Ectodermal cell (in vitro differentiated cells): ENCODE results near the gene HIPK2.

Source experiments
- H3K27ac ChIP-seq: 2 replicates; pipeline ENCODE4 v1.7.0; 2013; ENCODE audit warnings: mild to moderate bottlenecking, low read depth, low read length; ENCODE audit not compliant: insufficient read depth, poor library complexity, severe bottlenecking
- H3K27me3 ChIP-seq: 2 replicates; pipeline ENCODE4 v1.7.0; 2013; ENCODE audit warnings: mild to moderate bottlenecking, low read length; ENCODE audit not compliant: insufficient read depth, control insufficient read depth, poor library complexity, severe bottlenecking
- H3K36me3 ChIP-seq: one replicate; pipeline ENCODE4 v1.7.0; 2013; ENCODE audit warnings: low read length; ENCODE audit not compliant: control insufficient read depth, insufficient read depth
- H3K4me1 ChIP-seq: one replicate; pipeline ENCODE4 v1.7.0; 2013; ENCODE audit warnings: low read length; ENCODE audit not compliant: control insufficient read depth, insufficient read depth
- H3K4me3 ChIP-seq: 2 replicates; pipeline ENCODE4 v1.7.0; 2013; ENCODE audit warnings: low read depth, low read length, control low read depth; ENCODE audit not compliant: insufficient read depth
- H3K9me3 ChIP-seq: 2 replicates; pipeline ENCODE4 v1.7.0; 2013; ENCODE audit warnings: mild to moderate bottlenecking, low read length, moderate library complexity; ENCODE audit not compliant: control insufficient read depth
- WGBS, 2 experiments: methylation state at CpG; one replicate each; pipeline ENCODE4 v1.1.7; 2013; ENCODE audit warnings: missing lambda C conversion rate in 2 of 2; 5-methylcytosine and 5-hydroxymethylcytosine counted together

The HIPK2 gene

DNA sequence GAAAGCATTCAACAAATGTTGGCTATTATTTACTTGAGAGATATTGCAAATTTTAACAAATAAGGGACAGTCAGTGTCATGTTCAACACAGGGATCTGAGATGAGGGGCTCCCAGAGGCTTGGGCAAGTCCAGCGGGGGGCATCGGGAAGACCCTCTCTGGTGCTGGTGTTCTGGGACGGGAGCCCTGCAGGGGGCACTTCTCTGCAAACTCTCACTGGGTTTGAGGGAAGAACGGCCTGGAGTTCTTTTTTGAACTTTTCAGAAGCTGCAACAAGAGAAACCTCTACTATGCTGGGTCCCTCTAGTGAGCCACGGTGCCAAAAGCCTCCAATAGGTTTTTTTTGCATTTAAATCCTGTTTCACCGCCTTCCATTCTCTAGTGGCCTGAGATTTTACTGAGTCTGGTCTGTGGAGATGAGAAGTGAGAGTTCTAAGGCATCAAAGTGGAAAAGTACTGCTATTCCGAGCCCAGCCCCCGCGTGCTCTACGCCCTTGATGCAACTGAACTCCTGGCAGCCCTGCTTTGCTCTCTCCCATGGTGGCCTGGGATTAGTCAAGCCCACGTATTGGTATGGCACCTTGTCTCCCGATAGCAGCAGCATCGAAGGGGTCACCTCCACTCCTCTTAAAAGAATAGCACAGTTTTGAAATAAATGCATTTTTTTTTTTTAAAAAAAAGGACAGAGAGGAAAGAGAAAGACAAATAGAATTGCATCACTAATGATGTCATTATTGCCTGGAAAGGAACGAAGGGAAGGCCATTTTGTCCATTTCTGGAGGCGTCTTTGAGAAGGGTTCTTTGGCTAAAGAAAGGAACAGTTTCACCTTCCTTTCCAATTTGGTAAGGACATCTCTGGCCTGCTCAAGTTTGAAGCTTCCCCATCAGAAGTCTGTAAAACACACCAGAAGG lies 210.8 kb downstream of the HIPK2 start:
- 77 to 78% methylated on average over 14 to 15 of the region's 15 CpGs for WGBS, 2 experiments

GRCh38 chr7:139566075-139566474 lies 211.7 kb downstream of the HIPK2 start:
- 93 to 97% methylated on average over 6 of the region's 6 CpGs for WGBS, 2 experiments
- H3K27me3 ChIP-seq: no peaks in the 10 kb centered on the region

More for the DNA sequence above, 210.8 kb downstream of the HIPK2 start:
- no peaks in the 10 kb centered on the region for H3K9me3 ChIP-seq
- H3K27ac ChIP-seq: no peak overlapping the region
- H3K4me3 ChIP-seq: no peak overlapping the region
- peaks cover 18% of the 10 kb centered on the region for H3K4me1 ChIP-seq
- H3K36me3 ChIP-seq: no peaks in the 10 kb centered on the region
- no peaks in the 10 kb centered on the region for H3K27me3 ChIP-seq

GRCh38 chr7:139563856-139564255 lies 213.9 kb downstream of the HIPK2 start:
- Histone ChIP-seq H3K4me1 (peaks cover 11% of the 10 kb centered on the region), H3K36me3 (no peaks in the 10 kb centered on the region), H3K9me3 (no peaks in the 10 kb centered on the region), H3K27me3 (no peaks in the 10 kb centered on the region), H3K27ac (no peak overlapping the region), H3K4me3 (no peak overlapping the region)
- WGBS, 2 experiments: 92 to 93% methylated on average over 5 of the region's 5 CpGs

More at GRCh38 chr7:139566075-139566474, 211.7 kb downstream of the HIPK2 start:
- Histone ChIP-seq H3K27ac (no peak overlapping the region), H3K9me3 (no peaks in the 10 kb centered on the region), H3K4me3 (no peak overlapping the region), H3K4me1 (peaks cover 18% of the 10 kb centered on the region), H3K36me3 (no peaks in the 10 kb centered on the region)

DNA sequence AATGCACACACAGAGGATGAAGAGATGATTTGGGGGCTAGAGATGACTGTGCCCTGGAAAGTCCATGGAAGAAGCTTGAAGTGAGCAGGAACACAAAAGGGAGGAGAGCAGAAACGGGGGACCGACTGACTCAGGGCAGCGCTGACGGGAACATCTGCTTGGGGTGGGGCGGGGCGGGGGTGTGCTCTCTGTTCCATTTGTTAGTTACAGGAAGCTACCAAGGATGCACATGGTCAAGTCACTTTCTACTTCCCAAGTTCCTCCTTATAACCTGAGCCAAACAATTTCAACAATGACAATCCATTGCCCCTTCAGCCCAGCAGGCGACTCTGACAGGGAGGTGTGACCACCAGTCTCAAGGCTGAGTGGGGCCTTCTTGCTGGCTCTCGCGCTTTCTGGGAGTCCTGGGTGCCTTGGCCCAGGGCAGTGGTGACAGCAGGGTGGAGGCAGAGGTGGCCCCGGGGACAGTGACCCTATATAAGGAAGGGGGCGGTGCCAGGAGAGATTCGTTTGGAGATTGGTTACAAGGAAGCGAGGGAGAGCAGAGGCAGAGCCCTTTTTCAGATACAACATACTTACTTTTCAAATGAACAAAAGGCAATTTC lies 214.7 kb downstream of the HIPK2 start:
- WGBS, 2 experiments: 81 to 85% methylated on average over 11 to 12 of the region's 13 CpGs
- Histone ChIP-seq H3K27ac (no peak overlapping the region), H3K27me3 (no peaks in the 10 kb centered on the region), H3K36me3 (no peaks in the 10 kb centered on the region), H3K4me3 (no peak overlapping the region), H3K9me3 (no peaks in the 10 kb centered on the region), H3K4me1 (peaks cover 11% of the 10 kb centered on the region)

DNA sequence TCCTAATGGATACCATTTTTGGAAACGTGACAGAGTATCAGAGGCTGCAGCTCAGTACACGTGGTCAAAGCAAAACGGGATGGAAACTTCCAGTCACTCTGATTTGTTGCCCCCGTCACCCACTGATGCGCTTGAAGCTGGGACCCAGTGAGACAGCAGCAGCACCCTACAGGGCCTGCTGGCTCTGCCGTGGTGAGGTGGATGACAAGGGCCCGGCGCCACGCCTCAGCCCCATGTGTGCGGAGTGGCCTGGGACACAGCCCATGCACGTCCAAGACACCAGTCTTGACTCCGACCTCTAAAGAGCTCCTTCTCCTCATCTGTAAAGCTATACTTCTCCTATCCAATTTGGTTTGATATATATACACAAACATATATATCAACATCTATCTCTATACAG lies 215.3 kb downstream of the HIPK2 start:
- H3K27ac ChIP-seq: no peak overlapping the region
- no peak overlapping the region for H3K4me3 ChIP-seq
- 91 to 94% methylated on average over 12 of the region's 12 CpGs for WGBS, 2 experiments
- no peaks in the 10 kb centered on the region for H3K27me3 ChIP-seq
- H3K36me3 ChIP-seq: no peaks in the 10 kb centered on the region
- peaks cover 11% of the 10 kb centered on the region for H3K4me1 ChIP-seq
- H3K9me3 ChIP-seq: no peaks in the 10 kb centered on the region

- Histone ChIP-seq H3K4me1 (no peaks in the 10 kb centered on the region), H3K4me3 (no peak overlapping the region), H3K27me3 (no peaks in the 10 kb centered on the region), H3K27ac (no peak overlapping the region), H3K9me3 (no peaks in the 10 kb centered on the region), H3K36me3 (no peaks in the 10 kb centered on the region)
- WGBS, 2 experiments: 95 to 97% methylated on average over 11 of the region's 11 CpGs
Observed at GRCh38 chr7:139560678-139561077, 217.1 kb downstream of the HIPK2 start.

- Histone ChIP-seq H3K4me3 (no peak overlapping the region), H3K27ac (no peak overlapping the region), H3K27me3 (no peaks in the 10 kb centered on the region), H3K36me3 (no peaks in the 10 kb centered on the region), H3K4me1 (no peaks in the 10 kb centered on the region), H3K9me3 (no peaks in the 10 kb centered on the region)
- 96% methylated on average over 2 of the region's 2 CpGs for WGBS, 2 experiments
Observed at GRCh38 chr7:139560199-139560598, 217.6 kb downstream of the HIPK2 start.

DNA sequence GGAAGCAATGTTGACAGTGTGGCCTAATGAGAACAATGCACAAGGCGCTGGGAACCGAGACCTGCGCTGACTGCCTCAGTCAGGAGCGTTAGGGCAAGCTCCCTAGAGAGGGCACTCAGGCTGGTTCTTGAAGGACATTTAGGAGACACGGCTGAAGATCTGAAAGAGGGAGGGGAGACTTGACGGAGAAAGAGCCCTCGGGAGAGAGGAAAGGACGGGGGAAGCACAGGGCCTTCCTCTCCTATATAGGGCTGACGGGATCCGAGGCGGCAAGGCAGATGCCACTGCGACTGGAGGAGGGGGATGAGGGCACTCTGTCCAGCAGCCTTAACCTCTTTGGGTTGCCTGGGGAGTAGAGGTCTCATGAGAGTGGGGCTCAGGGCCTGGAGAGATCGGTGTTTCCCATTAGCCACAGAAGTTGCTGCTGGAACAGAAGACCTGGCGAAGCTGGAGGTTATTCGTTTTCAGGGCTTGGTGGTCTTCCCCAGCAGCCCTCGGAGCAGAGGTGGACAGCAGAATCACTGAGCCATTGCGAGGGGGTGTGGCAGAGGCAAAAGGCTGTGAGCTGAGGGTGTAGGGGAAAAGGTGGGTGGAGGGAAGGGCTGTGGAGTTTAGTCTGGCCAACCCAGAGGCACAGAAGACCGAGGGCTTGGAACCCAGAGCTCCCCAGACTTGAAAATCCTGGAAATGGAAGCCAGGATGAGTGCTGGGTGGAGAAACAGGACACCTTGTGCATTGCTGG lies 218.3 kb downstream of the HIPK2 start:
- Histone ChIP-seq H3K27me3 (no peaks in the 10 kb centered on the region), H3K4me3 (no peak overlapping the region), H3K27ac (no peak overlapping the region), H3K36me3 (no peaks in the 10 kb centered on the region), H3K9me3 (no peaks in the 10 kb centered on the region), H3K4me1 (no peaks in the 10 kb centered on the region)
- WGBS, 2 experiments: 92 to 94% methylated on average over 18 of the region's 18 CpGs

DNA sequence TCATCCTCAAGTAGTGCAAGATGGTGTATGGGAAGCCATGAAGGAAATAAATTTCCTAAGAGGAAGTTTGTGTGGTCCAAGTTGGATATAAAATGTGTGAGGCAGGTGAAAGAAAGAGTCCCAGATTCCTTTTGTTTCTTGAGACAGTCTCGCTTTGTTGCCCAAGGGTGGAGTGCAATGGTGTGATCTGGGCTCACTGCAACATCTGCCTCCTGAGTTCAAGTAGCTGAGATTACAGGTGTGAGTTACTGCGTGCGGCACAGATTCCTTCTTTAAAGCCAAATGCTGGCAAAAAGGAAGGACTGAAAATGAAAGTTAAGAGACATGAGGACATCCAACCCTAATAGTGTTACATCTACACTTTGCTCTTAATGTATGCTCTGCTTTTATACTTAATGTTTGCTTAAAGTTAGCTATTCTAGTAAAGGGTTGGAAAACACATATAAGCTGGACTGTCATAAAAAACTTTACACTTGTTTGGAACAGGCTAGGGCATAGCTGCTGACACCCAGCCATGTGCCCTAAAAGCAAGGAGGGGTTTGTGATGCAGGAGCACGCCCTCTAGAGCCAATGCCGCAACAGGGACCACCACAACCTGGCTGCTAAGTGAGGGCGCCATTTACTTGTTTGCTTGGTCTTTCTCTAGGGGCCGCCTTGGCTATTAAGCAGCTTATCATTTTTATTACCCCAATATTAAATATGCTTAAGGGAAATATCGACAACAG lies 219.8 kb downstream of the HIPK2 start:
- WGBS, 2 experiments: 81 to 84% methylated on average over 8 of the region's 8 CpGs

More for the DNA sequence above, 219.8 kb downstream of the HIPK2 start:
- H3K27ac ChIP-seq: no peak overlapping the region
- no peak overlapping the region for H3K4me3 ChIP-seq
- no peaks in the 10 kb centered on the region for H3K9me3 ChIP-seq
- no peaks in the 10 kb centered on the region for H3K36me3 ChIP-seq
- no peaks in the 10 kb centered on the region for H3K4me1 ChIP-seq
- H3K27me3 ChIP-seq: no peaks in the 10 kb centered on the region
